GM21381 (cell line): ENCODE data around the gene EYS.

ENCODE experiments used
- ATAC-seq: cut with Tn5 transposase; IDR thresholded peaks from one replicate; pipeline ENCODE4 v1.9.1; 2021; ENCODE audit warnings: mild to moderate bottlenecking, moderate library complexity; ENCODE audit not compliant: unreplicated experiment

EYS gene

DNA sequence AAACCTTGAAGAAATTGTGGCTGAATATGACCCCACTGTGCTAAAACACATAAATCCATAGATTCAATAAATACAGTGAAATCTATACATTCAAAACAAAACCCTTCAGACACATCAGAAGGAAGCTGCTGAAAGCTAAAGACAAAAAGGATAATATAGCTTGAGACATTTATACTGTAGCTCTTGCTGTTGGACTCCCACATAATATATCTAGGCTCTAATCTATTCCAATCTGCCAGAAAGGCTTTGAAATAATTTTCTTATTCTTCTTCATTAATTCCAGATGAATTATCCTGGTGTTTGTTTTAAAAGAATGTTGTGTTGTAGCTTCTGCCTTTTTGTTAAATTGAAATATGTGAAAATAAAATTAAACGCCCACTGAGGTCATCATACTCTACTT is 454.0 kb downstream of the EYS start:
- no peak for ATAC-seq

DNA sequence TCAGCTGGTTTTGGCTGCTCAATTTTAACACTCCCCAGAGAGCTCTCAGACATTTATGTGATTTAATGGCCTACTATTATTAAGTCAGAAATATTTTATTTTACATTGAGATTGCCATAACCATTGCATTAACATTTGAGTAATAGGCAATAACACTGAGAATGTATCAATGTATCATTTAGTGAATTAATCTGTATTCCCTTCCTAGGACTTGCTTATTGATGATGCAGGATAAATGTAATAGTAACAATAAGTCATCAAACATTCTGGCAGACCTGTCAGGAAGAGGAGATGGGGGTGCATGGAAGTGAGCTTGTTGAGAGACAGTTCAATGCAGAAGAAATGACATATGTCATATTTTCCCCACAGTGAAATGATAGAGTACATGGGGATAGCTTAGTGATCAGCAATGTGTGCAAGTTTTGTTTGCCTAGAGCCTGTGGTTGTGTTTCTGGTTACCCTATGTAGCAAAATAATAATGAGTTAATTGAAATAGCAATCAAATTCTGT is 458.9 kb downstream of the EYS start:
- no peak for ATAC-seq

DNA sequence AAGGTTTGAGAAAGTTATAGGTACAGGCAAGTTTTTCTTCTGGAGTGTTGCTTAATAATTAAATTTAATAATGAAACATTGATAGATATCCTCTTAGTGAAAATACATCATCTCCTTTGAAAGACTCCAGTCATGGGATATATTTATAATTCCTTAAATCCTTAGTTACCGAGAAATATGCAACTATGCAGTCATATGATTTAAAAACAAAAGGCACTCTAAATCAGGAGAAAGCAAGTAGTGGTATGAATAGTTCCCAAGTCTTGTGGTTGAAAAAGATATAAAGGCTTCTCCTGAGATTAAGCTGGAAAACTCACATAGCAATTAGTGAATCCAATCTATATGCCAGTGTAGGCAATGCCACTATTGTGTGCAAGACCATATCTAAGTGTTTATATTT is 475.4 kb downstream of the EYS start:
- no peak for ATAC-seq

DNA sequence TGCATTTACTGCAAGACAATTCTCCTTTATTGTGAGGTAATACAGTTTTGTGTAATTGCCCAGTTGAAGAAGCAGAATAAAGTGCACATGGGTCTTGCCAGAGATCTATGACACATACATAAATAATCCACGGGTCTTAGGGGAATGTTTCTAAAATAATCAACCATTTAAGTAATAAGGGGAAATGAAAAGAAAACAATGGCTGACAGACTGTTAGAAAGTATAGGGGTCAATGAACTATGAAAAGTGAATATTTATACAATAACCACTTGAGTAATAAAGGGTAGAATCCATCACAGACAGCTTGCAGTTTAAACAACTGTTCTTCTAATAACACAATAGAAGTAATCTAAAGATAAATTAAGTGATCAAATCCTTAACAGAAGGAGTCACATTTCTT is 477.2 kb downstream of the EYS start:
- no peak for ATAC-seq

DNA sequence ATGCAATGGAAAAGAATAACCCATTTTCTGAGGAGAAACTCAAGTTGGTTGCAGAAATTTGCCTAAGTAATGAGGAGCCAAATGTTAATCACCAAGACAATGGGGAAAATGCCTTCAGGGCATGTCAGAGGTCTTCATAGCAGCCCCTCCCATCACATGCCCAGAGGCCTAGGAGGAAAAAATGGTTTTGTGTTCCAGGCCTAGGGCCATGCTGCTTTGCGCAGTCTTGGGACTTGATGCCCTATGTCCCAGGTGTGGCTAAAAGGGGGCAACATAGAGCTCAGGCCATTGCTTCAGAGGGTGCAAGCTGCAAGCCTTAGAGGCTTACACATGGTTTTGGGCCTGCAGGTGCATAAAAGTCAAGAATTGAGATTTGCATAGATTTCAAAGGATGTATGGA is 485.9 kb downstream of the EYS start:
- no peak for ATAC-seq

DNA sequence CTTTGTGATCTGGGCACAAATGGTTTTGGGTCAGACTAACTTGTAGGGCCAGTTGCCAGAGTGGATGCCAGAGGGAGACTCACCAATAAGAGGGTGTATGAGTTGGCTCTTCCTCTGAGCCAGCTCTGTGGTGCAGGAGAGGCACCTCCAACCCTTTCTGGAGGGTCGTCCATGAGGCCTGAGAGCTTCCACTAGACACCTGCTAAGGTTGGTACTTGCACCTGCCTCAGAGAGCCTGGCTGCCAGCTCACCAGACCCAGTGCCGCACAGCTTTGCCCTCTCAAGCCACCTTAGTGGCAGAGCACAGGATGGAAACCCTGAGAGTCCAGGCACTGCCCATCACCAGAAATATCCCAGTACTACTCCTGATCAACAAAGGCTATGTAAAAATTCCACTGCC is 504.3 kb downstream of the EYS start:
- ATAC-seq = no peak

DNA sequence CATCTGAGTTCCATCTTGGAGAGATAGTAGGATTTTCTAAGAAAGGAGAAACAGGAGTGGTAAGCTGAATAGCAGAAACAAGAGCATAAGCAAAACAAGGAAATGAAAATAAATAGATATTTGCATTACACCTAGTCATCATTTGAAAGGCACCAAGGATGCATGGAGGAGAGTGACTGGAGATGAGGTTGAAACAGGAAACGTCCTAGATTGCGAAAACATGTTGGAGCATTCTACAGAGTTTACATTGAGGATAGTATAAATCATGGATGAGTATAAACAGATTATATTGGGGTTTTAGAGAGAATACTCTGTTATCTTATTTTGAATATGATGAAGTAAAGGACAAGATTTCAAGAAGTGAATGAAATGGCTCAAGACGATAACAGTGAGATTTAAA is 507.3 kb downstream of the EYS start:
- ATAC-seq = no peak

DNA sequence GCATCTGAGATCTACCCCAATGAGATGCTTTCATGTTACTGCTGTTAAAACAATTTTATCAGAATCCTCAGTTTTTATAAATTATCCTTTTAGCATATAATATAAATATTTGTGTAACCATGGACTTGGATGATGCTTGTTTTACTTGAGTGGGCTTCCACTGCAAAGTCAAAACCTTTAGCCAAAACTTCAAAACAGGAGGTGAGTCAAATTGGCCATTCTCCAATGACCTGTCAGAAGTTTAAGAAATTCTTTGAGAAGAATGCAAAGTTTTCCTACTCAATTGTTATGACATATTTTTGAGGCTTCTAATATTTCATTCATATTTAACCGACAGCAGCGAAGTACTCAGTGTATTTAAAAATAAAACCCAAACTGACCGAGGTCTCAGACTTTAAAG is 507.9 kb downstream of the EYS start:
- ATAC-seq = no peak

DNA sequence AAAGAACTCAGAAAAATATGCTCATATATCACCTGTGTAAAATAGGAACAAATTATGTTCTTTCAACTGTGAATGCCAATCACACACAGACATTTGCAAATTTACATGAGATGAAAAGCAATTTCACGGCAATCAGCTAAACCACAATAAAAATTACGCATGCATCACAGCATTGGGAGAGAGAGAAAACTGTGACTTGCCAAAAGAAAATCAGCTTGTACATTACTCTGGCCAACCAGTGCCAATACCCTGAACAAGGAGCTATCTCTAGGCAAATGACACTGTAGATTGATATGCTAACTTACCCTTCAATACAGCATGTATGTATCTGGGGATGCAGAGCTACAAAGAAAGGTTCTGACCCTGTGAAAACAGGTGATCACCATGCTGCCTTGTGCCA is 515.6 kb downstream of the EYS start:
- ATAC-seq = no peak

DNA sequence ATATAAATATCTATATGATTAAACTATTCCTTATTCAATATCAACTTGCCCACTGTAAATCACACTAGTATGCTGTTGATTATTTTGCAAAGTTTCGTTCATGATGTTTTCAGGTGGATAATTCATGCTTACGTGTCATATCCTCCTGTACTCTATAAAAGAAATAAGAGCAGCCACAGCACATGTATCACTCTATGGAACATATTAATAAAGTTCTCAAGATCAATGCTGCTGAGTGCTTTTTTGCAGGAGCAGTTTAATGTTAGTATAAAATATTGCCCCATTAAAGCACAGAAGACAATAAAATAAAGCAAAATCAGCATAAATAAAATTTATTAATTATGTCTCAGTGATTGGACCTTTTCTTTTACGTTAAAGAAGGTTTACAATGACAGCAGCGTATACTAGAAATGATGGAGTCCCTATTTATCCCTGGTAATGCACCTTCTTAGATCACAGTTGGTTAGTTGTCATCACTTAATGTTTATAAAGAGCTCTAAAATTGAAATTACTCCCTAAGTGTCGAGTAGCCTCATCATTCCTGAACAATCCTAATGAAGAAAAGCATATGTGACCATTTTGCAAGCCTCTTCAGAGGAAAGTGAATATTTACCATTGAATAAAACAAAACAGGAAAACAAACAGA is 517.7 kb downstream of the EYS start:
- no peak for ATAC-seq

DNA sequence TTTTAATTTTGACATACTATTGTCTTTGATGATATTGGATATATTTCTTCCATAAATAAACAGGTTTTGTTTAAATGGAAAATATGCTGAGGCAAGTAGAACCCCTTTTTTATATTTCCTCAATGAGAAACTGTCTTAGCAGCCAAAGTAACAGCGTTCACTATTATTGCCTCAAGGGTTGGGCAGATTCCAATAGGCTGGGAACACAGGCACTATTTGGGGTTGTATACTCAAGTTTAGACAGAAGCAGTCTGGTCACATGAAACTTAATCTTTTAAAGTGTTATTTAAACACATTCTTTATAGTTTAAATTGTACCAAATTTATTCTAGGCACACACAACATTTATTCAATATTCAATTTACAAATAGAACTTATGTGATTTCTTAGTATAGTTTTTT is 520.2 kb downstream of the EYS start:
- ATAC-seq = no peak

DNA sequence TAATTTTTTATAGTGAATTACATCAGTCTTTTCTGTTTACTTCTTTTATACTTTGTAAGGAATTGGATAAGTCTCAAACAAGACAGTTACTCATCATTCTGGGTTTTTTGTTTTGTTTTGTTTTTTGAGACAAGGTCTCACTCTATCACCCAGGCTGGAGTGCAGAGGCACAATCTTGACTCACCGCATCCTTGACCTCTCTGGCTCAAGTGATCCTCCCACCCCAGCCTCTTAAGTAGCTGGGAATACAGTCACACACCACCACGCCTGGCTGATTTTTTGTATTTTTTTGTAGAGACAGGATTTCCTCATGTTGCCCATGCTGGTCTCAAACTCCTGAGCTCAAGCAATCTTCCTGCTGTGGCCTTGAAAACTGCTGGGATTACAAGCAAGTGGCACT is 524.3 kb downstream of the EYS start:
- no peak for ATAC-seq

DNA sequence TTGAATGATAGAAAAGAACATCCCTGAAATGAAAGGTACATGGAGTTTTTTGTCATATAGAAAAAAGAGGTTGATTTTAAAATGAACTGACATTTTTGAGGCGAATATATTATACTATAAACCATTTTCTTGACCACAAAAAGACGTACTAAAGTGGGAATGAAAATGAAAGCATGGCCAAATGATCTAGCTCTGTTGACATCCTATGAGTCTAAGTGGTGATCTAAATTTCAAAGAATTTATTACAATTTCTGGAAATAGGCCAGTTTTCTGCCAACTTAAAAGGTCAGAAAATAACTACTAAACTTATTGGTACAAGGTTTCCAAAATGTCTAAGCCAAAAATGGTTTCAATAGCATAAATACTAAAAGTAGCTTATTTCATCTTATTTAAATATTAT is 536.8 kb downstream of the EYS start:
- ATAC-seq = no peak

DNA sequence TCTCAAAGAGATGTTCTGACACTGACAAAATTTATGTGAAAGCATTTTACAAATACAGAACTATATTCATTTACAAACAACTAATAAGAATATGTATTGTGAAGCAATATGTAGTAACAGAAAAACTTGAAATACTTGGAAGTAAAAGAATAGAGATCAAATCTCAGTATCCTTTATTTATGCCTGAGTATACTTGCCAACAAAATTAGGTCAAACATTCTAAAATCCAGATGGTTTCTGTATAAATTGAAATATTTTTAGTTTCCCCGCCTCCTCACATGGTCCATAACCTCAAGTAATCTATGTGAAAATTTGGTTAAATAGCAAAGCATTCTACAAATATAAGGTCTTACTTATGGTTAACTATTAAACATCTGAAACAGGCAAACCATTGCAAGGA is 545.4 kb downstream of the EYS start:
- no peak for ATAC-seq

DNA sequence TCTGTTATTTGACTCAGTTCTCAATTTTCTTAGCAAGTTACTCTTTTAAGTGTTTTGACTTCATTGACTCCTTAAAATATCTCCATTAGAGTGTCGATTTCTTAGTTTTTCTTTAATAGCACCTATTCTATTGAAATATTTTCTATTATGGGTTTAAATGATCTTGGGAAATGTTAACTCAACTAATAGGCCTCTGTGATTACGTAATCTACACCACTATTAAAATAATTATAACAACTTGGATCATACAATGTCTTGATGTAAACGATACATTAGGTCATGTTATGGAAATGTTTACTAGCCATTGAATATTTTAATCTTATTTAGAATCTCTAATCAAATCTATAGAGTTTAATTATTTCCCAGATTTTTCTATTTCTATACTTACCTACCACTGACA is 550.0 kb downstream of the EYS start:
- ATAC-seq = no peak

DNA sequence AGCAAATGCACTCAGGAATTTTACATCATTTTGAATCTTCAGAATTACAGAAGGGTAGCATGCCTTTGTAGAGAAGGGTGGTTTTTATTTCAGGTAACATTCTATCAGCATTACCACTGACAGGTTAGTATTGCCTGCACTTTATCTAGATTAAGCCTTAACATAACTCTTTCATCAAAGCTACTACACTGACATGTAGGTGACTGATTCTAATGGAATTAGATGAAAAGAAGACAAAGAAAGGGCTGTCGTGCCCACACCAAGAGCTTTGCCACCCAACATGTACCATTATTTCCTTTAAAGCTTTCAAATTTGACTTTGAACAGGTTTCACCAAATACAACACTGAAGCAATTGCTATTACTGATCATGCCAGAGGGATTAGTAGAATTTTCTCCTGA is 551.9 kb downstream of the EYS start:
- no peak for ATAC-seq

DNA sequence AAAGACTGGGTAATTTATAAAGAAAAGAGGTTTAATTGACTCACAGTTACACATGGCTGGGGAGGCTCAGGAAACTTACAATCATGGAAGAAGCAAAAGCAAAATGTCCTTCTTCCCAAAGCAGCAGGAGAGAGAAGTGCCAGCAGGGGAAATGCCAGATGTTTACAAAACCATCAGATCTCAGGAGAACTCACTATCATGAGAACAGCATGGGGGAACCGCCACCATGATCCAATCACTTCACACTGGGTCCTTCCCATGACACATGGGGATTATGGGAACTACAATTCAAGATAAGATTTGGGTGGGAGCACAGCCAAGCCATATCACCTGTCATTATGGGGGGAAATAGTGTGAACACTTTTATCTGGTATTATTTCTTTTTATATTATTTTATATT is 557.2 kb downstream of the EYS start:
- ATAC-seq = no peak

DNA sequence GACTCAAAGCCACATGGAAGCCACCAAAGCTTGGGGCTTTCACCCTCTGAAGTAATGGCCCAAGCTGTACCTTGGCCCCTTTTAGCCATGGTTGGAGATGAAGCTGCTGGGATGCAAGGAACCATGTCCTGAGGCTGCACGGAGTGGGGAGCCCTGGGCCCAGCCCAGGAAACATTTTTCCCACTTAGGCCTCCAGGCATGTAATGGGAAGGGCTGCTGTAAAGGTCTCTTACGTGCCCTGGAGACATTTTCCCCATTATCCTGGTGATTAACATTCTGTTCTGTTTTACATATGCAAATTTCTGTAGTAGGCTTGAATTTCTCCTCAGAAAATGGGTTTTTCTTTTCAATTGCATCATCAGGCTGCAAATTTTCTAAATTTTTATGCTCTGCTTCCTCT is 558.2 kb downstream of the EYS start:
- ATAC-seq = no peak

DNA sequence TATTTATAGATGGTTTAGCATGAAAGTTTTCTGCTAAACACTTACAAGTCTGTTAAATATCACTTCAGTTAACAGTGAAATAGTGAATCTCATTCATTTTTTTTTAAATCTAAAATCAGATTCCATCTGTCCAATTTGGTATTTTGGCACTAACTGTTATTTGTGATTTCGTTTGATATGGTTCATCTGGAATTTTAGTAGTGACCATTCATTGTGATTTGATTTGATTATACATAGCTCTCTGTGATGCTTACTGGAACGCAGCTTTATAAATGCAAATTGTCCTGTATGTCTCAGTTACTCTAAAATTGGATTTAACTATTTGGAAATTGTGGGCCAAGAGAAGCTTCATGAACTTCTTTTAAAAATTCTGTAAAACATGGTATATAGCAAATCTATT is 571.5 kb downstream of the EYS start:
- ATAC-seq = no peak

DNA sequence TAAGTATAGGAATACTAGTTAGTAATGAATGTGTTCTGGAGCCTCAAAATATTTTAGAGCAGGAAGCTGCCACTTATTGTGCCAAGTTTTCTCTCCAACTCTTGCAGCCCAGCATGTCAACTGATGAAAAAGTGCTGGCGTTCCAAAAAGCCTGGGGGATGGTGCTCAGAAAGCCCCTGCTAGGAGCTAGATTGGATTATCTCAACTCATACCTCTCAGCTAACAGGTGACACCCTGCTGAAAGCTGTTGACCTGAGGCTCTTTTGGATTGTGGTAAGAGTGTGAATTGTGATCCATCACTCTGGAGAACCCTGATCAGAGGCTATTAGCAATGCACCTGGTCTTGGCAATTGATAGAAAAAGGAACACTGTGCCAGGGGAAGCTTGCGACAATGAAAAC is 580.4 kb downstream of the EYS start:
- ATAC-seq = no peak

DNA sequence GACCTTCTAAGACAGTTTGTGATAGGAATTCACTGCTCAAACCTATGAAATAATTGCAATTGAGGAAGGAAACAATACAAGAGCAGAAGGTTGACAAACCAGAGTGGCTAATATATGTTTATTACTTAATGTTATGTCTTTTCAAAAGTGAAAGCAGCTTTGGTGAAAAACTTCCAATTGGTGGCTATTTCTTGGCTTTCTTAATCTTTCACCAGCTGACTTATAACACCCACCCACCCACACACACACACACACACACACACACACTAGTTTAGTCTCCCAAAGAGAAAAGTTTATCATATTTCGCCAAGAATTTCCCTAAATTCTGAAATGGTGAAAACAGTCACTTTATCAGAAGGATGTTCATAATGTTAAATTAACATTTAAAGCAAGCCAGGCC is 583.5 kb downstream of the EYS start:
- no peak for ATAC-seq

DNA sequence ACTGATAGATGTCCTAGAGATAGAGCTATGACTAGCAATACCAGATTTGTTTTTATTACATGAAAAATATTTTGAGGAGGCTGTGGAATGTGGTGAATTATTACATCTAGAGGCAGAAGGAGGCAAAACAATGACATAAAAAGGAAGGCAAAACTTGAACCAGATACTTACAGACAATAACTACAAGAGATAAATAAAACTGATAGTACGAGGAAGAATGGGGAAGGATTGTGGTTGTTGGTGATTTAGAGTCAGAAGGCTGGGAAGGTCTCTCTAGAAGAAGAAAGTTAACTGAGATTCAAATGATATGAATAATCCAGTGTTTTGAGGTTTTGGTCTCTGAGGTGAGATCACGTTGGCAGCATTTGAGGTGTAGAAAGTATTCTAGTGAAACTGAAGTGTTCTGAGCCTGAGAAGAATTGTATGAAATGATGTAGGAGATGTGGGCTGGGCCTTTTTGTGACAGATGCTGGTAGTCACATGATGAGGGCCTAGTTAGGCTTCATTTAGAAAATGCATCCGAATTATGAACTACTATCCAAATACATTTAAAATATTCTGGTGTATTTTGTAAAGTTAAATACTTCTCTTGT is 589.1 kb downstream of the EYS start:
- no peak for ATAC-seq

DNA sequence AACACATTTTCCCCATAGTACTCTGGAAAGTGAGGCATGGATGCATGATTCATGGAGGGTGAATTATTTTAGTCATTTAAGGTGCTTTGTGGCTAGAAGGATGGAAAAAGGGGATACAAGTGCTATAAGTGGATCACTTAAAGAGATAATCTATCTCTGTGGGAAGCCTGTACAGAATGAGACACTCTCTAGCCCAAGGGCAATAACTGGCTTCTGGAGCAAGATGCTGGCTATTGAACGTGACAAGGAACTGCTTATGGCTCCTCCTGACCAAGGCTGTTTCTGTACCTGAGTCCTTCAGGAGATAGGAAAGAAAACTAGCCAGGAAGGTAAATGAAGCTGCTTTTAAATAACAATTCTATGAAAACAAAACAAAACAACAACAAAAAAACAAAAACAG is 590.7 kb downstream of the EYS start:
- no peak for ATAC-seq
